ENCODE measurements around the gene SCD5. TPM values are rescaled to one million over a fixed set of nuclear protein-coding genes. Genes with fewer than 3 reads are reported as not detected.

Gene SCD5
- total RNA-seq, 2 donors from 2014 or later = 51.4 TPM

GRCh38 chr4:82705169-82705927 lies 93.2 kb downstream of the SCD5 start:
- Histone ChIP-seq H3K27ac (no peak overlapping the region), H3K36me3 (replicated peaks in 1 of 2; ENCODE audit: insufficient read depth in 1 of 2, low read depth in 2 of 2) (no peaks in the 10 kb centered on the region), H3K4me3 (no peak overlapping the region), H3K9me3 (no peaks in the 10 kb centered on the region), H3K27me3 (no peaks in the 10 kb centered on the region), H3K4me1 (peaks cover 15% of the 10 kb centered on the region)
- DNase-seq = no peak
- WGBS, 2 donors = 86 to 88% methylated on average over 7 of the region's 7 CpGs
- intact Hi-C loops (cut with DNase I) = no loop called here
- no peak for TF ChIP-seq POLR2A (IDR thresholded peaks at IDR 0.05)
- TF ChIP-seq CTCF (IDR thresholded peaks at IDR 0.05) = no peak
- no peak for ATAC-seq

GRCh38 chr4:82704156-82704555 lies 94.4 kb downstream of the SCD5 start:
- no peak overlapping the region for H3K27ac ChIP-seq
- no peaks in the 10 kb centered on the region for H3K36me3 ChIP-seq (replicated peaks in 1 of 2; ENCODE audit: insufficient read depth in 1 of 2, low read depth in 2 of 2)
- H3K27me3 ChIP-seq = no peaks in the 10 kb centered on the region
- no peaks in the 10 kb centered on the region for H3K9me3 ChIP-seq
- WGBS, 2 donors = 95 to 97% methylated on average over 6 of the region's 6 CpGs
- peaks cover 15% of the 10 kb centered on the region for H3K4me1 ChIP-seq
- H3K4me3 ChIP-seq = no peak overlapping the region
- DNase-seq (no peak), ATAC-seq (no peak)
- TF ChIP-seq POLR2A (IDR thresholded peaks at IDR 0.05) (no peak), CTCF (IDR thresholded peaks at IDR 0.05) (no peak)
- intact Hi-C loops (cut with DNase I) = no loop called here

- intact Hi-C loops (cut with DNase I) = no loop called here
- 82 to 93% methylated on average over 1 to 2 of the region's 2 CpGs for WGBS, 2 donors
- DNase-seq = no peak
Observed at GRCh38 chr4:82698412-82698811, 100.2 kb downstream of the SCD5 start.

GRCh38 chr4:82697561-82697960 lies 101.0 kb downstream of the SCD5 start:
- Histone ChIP-seq H3K9me3 (no peaks in the 10 kb centered on the region), H3K27ac (no peak overlapping the region), H3K27me3 (no peaks in the 10 kb centered on the region), H3K4me1 (peaks cover 8% of the 10 kb centered on the region), H3K4me3 (no peak overlapping the region), H3K36me3 (replicated peaks in 1 of 2; ENCODE audit: insufficient read depth in 1 of 2, low read depth in 2 of 2) (no peaks in the 10 kb centered on the region)
- no peak for TF ChIP-seq CTCF (IDR thresholded peaks at IDR 0.05)
- TF ChIP-seq POLR2A (IDR thresholded peaks at IDR 0.05) = no peak
- 68 to 78% methylated on average over 8 of the region's 8 CpGs for WGBS, 2 donors
- intact Hi-C loops (cut with DNase I) = no loop called here
- ATAC-seq = no peak
- DNase-seq = no peak

More at GRCh38 chr4:82698412-82698811, 100.2 kb downstream of the SCD5 start:
- TF ChIP-seq CTCF (IDR thresholded peaks at IDR 0.05) (no peak), POLR2A (IDR thresholded peaks at IDR 0.05) (no peak)
- Histone ChIP-seq H3K27me3 (no peaks in the 10 kb centered on the region), H3K4me3 (no peak overlapping the region), H3K27ac (no peak overlapping the region), H3K36me3 (replicated peaks in 1 of 2; ENCODE audit: insufficient read depth in 1 of 2, low read depth in 2 of 2) (no peaks in the 10 kb centered on the region), H3K4me1 (peaks cover 8% of the 10 kb centered on the region), H3K9me3 (no peaks in the 10 kb centered on the region)
- ATAC-seq = no peak
